DMS 273 (cell line): ENCODE results near the gene DPYD.

Experiments
- DNase-seq: peaks from one replicate; lab custom pipeline; 2025; ENCODE audit not compliant: unreplicated experiment; lab: John Stamatoyannopoulos, UW

The DPYD gene

DNA sequence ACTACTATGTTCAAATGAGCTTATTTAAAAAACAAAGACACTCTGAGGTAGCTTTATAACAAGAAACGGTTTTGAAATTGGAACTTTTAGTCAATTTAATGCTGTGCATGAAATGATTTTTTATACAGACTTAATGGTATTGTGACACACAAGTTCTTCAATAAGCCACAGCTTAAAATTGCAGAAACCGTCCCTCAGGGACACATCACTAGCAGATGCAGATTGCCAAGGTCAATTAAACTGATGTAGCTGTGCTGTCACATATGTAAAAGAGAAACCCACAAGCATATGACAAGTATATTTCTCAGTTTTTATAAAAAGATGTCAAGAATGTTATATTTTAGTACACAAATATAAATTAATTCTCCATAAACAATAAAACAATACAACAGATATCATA is 366.9 kb downstream of the DPYD start:
- DNase-seq: peak; percentile 20

DNA sequence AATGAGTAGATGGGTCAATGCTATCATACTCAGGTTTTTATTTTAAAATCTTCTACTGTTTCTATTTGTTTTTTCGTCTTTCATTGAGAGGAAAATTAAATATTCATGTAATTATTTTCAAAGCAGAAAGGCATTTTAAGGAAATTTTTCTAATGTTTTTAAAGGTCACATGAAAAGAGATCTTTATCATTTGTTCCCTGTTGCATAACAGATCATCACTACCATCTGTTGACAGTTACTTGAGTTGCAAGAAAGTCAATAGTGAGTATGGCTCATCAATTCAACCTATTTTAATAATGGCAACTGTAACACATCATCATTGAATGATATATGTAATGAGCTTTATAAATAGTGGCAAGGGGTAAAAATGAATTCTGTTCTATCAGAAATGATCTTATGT is 369.7 kb downstream of the DPYD start:
- no peak for DNase-seq

DNA sequence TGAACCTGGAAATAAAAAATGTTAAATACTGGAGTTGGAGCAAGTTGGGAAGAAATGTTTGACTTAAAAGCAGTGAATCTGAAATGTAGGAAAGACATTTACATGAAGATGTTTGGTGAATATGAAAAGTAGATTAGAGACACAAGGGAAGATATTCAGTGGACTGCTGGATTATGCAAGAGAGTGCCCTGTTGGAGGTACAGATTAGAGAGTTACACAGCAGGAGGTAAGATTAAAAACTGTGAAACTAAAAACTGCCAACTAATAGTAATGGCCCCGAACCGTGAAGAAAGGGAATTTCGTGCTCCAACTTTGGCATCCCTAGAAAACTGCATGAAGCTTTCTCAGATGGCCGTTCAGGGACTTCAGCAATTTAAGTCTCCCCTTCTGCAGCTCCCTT is 375.4 kb downstream of the DPYD start:
- no peak for DNase-seq

DNA sequence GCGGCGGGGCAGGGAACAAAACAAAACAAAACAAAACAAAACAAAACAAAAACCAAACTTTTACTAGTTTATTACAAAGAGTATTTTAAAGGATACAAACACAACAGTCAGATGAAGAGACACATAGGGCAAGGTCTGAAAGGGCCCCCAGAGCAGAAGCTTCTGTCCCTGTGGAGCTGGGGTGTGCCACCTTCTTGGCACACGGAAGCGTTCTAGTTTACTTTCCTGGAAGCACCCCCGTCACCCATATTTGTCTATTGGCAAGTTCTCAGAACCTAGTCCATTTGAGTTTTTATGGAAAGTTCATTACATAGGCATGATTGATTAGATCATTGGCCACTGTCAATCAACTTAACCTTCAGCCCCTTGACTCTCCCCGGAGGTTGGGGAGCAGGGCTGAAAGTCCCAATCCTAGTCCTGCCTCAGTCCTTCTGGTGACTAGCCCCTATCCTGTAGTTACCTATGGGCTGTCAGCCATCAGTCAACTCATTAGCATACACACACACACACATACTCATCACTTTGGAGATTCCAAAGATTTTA is 380.4 kb downstream of the DPYD start:
- DNase-seq: no peak

DNA sequence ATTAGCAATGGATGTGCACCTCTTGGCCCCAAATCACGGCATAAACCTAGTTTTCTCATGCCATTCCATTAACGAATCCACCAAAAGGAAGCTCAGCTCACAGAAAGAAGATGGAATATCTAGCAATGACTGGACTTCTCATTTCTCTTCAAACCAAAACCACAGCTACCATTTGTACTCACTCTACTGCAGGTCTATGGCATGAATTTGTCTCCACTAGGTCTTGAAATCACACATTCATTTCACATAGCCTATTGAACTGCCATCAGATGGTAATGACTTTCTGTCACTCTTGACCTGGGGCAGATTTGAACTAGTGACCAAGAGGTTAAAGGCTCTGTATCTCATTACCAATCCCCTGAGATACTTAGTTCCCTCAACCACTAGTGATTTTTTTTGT is 382.7 kb downstream of the DPYD start:
- no peak for DNase-seq

DNA sequence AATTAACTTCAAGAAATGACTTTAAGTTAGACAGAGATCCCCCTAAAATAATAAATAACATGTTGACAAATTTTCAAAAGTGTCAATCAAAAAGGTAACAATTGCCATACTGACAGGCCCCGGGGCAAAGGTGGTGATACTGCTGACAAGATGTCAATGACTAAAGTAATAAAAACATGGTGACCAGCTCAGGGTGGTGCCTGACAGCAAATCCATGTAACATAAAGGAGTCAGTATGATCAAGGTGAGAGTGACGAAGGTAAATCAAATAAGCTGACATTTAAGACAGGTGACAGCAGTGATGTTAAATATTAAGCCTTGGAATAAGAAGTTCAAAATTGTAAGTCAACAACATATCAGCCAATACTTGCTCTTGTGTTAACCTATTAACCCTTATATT is 387.5 kb downstream of the DPYD start:
- DNase-seq: no peak

DNA sequence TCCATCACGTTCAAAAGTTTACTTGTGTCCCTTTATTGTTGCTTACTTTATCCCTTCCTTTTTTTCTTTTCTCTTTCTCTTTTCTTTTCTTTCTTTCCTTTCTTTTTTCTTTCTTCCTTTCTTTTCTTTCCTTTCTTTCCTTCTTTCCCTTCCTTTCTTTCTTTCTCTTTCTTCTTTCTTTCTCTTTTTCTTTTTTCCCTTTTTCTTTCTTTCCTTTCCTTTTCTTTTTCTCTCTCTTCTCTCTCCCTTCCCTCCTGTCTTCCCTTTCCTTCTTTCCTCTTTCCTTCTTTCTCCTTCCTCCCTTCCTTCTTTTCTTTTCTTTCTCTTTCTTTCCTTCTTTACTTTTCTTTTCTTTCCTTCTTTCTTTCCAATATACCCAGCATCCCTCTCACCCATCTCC is 391.2 kb downstream of the DPYD start:
- no peak for DNase-seq

DNA sequence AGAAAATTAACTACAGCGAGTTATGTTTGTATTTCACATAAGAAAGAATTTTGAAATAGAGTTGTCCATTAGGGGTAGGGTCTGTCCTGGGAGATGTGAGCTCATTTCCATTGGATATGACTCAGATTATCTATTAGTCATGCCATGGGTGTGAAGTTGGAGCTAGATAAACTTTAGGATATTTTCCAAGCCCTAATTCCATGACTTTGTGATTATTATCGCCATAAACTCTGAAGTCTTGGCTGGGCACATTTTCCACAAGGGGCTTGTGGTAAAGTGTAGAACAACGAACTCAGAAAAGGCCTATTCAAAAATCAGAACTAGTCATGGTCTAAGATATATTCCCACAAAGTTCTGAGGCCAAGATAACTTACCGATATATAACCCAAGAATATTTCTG is 396.6 kb downstream of the DPYD start:
- no peak for DNase-seq

DNA sequence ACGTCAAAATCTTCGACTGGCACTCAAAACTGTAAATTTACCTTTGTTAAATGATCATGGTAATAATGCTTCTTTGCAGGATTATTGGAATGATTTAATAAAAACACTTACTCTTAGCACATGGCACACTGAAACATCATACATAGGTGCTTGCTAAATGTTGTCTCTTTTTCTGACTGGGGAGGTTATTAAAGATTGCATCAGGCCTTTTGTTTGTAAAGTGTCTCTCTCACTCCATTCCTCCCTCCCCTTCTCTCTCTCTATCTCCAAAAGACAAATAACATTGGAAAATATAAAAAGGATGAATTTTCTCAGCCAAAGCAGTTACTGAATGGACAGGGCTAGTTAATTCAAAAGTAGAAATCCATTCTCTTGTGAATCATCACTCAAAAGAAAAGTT is 404.2 kb downstream of the DPYD start:
- no peak for DNase-seq

DNA sequence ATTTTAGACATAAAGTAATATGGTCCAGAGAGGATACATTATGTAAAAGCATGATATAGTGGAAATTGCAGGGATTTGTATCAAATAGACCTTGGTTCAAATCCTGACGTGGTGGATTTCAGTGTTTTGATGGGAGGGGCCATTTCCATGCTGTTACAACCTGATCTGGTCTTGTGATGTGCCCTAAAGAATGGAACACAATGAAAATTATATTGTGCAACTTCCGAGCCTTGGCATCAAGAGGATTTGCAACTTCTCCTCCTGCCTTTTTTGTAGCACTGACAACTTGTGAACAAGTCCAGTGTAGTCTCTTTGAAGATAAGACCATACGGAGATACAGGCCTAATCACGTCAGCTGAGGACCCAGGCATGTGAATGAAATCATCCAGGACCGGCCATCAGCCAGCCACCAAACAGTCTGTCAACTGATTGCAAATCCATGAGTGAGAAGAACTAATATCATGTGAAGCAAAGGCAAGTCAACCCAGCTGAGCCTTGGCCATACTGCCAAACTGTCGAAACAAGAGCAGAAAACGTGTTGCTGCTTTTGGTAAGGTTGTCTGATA is 412.1 kb downstream of the DPYD start:
- DNase-seq: no peak

DNA sequence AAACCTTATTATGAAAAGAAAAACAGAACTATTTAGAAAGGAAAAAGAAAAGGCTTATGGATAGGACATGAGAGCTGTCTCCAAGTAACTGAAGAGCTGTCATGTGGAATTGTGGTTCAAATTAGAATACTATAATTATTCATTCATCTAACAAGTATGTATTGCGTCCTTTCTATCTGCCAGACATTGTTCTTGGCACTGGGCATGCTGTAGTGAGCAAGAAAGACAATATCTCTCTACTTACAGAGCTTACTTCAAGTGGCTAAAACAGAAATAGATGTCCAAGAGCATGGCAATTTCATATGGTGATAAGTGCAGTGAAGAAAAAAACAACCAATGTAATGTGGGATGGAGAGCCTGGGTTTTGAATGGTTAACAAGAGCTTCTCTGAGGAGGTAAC is 413.0 kb downstream of the DPYD start:
- no peak for DNase-seq

DNA sequence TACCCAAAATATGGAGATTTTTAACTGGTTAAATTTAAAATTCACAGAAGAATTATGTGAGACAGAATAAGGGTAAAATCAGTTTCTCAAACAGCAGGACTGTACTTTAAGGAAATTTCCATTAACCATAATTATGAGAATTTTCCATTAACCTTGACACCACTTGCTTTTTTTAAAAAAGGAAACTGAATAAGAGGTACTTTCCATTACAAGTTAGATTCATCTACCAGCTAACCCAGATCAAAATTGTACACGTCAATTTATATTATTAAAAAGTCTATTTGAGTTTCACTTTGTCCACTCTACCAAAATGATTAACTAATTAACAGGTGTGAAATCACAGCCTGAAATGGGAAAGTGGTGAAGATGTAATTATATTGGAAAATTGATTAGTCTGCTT is 414.5 kb downstream of the DPYD start:
- no peak for DNase-seq

DNA sequence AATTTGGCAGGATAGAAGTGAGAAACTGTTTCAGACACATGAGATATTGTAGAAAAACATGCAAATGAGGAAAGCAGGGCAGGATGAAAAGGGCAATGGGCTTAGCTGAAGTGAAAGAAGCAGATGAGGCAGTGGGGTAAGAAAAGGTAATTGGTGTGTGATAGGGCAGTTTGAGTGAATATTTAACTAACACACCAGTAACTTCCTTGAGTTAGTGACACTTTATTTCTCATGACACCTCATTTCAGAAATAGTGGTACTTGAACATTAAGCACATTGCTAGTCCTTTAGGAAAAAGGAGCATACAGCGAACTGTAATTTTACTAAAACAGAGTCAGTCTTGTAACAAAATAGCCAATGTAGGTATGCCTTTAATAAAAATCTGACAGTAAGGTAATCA is 415.0 kb downstream of the DPYD start:
- no peak for DNase-seq

DNA sequence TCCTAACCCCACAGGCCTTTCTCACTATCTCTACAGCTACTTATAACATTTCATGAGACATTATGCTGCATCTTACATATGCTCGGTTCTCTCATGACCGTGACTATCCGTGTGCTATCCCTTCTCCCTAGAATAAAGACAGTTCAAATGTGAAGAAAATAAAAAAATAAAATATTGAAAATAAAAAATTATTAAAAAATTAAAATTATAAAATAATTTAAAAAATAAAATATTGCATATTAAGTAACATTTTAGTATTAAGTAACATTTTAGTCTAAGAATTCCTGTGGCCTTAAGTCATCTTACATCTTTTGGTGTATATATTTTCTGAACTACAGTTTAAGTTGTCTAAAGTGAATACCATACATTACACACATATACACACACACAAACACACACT is 415.5 kb downstream of the DPYD start:
- DNase-seq: no peak

DNA sequence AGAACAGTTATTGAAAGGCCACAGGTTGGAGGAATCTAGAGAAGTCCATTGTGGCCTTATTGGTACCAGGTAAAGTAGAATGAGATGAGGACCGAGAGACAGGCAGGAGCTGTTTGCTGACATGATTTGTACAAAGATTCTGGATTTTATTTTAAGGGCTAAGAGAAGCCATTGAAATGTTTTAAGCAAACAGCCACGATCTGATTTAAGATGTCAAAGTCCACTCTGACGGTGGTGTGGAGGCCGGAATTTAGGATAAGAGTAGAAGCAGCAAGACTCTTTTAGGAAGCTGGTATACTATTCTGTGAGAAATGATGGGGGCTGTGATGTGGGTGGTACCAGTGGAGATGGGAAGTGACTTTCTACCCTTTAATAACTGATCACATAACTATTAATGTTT is 418.5 kb downstream of the DPYD start:
- no peak for DNase-seq

DNA sequence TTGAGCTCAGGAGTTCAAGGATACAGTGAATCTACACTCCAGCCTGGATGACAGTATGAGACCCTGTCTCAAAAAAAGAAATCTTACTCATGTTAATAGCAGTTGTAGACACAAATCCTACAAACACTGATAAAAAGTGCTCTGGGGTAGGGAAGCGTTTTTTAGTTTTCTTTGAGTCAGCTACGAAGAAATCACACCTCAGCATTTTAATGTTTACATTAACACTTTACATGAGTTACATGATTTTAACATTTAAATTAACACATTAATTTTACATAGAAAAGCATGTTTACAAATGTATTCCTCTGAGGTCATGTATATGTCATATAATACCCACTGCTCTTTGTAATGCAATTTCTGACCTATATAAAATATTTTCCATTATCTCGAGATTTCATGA is 419.2 kb downstream of the DPYD start:
- no peak for DNase-seq

DNA sequence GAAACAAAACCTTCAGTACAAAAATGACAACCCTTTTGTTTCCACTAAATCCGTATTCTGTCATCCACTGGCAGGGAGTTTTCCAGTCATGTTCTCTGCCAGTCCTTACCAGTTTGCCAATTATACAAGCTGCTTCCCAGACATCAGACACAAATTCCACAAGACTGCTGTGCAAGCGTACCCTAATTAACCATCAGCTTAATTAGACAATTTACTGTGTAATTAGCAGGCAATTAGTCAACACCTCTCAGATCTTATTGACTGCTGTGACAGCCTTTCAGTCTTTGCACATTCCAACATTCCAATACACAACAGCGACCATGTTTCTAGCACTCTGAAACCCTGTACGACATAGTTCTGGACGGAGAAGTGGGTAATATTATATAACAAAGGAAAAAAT is 420.1 kb downstream of the DPYD start:
- no peak for DNase-seq

DNA sequence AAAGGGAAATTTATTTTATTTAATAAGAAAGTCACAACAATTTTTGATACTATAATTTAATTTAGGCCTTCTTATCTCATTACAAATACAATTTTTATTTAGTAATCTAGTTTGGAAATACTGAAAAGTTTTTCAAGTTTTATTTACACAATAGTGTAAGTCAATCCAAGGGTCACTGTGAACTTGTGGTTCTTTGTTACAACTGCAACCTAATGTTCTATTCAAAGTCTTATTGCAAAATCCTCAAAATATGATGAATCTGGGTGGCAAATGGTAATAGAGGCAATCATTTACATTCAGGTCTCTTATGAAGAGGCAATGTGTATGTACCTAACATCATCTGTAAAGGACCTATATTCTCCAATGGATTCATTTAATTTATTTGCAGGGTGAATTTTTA is 421.2 kb downstream of the DPYD start:
- DNase-seq: no peak

DNA sequence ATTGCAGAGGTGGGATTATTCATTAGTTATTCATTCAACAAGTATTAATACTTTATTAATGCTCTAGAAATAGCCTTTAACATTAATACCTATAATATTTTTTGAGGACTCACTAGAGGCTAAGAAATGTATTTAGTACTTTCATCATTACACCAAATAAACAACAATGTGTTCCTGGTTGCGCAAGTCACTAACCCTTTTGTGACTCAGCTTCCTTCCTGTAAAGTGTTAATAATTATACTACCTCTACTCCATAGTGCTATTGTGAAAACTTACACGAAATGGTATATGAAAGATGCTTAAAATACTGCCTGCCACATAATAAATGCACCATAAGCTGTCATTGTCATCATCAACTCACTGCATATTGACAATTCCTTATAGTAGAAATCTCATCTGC is 431.0 kb downstream of the DPYD start:
- DNase-seq: no peak

DNA sequence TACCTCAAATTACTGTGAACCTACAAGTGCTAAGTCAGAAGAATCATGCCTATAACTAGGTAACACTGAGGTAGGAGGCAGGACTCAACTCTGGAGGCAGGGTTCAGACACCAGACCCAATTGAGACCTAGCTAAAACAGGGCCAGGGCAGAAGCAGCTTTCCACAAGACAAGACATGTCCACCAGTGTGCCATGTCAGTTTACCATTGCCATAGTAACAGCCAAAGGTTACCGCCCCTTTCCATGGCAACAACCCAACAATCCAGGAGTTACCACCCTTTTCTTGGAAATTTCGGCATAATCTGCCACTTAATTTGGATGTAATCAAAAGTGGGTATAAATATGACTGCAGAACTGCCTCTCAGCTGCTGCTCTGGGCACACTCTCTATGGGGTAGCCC is 432.3 kb downstream of the DPYD start:
- peak; percentile 8 for DNase-seq

DNA sequence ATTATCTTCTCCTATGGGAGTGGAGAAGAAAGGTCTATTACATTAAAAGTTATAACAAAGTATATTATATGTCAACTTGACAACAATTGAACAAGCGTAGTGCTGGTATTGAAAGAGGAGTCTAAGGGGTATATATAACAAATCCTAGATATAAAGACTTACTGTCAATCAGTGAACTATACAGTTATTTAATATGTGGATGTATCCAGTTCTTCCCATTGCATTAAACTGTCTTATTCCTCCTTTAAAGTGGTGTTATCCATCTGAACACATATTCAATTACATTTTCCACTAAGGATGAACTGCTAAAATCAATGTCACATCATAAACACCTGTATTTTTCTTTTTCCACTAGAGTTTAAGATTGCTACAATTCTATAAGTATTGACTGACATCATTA is 438.8 kb downstream of the DPYD start:
- no peak for DNase-seq

DNA sequence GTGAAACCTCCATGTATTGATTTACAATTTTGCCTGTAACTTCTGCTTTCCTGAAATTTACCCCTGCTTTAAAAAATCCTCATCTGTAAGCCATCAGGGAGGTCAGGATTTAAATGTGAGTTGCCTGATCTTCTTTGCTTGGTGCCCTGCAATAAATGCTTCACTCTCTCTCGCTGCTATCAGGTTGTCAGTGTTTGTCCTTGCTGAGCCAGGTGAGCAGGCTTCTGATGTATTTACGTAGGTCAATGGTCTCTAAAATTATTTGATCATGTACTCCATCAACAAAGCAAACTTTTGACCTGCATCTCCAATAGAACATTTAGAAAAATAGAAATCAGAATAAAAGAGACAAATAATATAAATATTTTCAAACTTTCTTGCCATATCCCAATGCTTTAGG is 453.4 kb downstream of the DPYD start:
- DNase-seq: no peak

DNA sequence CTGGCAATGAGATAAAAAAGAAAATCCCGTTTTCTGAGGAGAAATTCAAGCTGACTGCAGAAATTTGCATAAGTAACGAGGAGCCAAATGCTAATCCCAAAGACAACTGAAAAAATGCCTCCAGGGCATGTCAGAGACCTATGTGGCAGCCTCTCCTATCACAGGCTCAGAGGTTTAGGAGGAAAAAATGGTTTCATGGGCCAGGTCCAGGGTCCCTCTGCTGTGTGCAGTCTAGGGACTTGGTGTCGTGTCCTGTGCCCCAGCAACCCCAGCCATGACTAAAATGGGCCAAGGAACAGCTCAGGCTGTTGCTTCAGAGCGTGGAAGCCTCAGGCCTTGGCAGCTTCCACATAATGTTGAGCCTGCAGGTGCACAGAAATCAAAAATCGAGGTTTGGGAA is 456.5 kb downstream of the DPYD start:
- DNase-seq: no peak

DNA sequence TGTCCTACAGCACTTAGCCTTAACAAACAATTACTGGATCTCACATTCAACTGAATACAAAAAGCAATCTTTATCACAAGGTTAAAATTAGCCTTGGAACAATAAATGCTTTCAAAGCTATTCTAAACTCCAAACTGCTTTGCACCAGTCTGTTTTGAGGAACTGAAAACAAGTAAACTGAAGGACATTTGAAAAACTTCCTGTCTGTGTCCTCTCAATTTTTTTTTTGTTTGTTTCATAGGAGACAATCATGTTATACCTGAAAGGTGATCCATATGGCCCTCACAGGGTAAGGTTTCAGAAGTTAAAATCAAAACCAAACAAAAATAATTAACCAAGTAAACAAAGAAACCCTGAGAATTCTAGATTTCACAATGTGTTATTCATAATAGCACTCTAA is 459.1 kb downstream of the DPYD start:
- DNase-seq: no peak
